GM21381 (cell line): ENCODE data around the gene FAM110D.
A peak's percentile ranks its signal among the peaks of the same experiment; 100 is the strongest.

ENCODE experiments used
- ATAC-seq: cut with Tn5 transposase; IDR thresholded peaks from one replicate; pipeline ENCODE4 v1.9.1; 2021; ENCODE audit warnings: mild to moderate bottlenecking, moderate library complexity; ENCODE audit not compliant: unreplicated experiment

Gene FAM110D

DNA sequence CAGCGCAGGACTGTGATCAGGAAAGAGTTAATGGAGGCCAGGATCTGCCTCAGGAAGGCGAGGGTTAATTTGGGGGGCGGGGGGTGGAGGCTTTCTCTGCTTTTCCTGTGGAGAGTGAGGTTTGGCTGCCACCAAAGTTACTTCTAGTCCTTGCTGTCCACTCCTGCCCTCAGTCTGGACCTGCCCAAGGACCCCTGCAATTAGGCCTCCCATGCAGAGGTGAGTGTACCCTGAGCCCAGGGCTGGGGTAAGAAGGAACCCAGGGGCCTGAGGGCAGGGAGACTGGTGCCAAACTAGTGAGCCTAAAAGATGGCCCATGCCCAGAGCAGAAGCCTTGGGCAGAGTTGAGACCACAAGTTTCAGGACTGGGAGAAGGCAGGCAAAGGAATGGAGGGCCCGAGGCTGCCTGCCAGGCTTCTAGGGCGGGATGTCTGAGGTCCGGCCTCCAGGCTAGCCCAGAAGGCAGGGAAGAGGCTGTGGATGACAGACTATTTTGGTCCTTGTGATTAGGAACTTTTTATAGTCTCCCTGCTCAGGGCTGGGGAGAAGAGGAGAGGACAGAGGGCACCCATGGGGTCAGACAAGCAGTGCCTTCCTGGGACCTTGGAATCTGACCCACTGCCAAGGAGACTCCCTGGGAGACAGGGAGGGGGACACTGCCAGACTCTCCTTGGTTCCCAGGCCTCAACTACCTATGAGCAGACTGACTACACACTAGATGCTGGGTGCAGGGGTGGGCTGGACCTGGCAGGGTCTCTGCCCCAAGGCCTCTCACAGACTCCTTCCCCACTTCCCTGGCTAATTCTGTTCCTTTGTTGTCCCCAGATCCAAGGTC lies at the start of gene FAM110D:
Gene FAM110D (plus strand): TSS at position 172 of the 835 bp plus-strand sequence. CDS start 2,213 bp downstream, outside the sequence.
- ATAC-seq, result no peak

DNA sequence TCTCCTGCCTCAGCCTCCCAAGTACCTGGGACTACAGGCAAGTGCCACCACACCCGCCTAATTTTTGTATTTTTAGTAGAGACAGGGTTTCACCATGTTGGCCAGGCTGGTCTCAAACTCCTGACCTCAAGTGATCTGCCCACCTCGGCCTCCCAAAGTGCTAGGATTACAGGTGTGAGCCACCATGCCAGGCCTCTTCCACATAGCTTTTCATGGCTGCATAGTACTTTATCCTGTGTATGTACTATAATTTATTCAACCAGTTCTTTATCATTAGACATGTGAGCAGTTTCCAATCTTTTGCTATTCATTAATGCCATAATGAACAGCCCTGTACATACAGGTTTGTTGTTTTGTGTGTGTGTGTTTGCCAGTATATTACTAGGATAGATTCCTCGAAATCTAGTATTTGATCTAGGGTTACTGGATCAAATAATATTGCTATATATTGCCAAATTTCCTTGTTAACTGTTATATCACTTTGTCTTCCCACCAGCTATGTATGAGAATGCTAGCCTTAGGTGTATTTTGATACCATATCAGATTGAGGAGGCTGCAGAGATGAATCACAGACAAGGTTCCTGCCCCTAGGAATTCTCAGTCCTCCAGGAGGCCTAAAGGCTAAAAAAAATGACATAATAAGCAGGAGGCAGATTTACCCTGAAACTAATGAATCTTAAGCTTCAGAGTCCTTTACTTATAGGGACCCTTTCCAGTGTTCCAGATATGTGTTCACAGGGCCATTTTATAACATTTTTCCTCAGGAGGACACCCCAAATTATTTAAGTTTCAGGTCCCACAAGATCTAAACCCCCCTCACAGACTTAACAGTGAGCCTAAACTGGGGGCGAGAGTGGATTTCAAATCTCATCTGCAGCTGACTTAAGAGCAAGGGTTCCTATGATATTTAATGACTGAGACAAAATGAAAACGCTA lies 49.4 kb upstream of the FAM110D start:
- ATAC-seq, result no peak

DNA sequence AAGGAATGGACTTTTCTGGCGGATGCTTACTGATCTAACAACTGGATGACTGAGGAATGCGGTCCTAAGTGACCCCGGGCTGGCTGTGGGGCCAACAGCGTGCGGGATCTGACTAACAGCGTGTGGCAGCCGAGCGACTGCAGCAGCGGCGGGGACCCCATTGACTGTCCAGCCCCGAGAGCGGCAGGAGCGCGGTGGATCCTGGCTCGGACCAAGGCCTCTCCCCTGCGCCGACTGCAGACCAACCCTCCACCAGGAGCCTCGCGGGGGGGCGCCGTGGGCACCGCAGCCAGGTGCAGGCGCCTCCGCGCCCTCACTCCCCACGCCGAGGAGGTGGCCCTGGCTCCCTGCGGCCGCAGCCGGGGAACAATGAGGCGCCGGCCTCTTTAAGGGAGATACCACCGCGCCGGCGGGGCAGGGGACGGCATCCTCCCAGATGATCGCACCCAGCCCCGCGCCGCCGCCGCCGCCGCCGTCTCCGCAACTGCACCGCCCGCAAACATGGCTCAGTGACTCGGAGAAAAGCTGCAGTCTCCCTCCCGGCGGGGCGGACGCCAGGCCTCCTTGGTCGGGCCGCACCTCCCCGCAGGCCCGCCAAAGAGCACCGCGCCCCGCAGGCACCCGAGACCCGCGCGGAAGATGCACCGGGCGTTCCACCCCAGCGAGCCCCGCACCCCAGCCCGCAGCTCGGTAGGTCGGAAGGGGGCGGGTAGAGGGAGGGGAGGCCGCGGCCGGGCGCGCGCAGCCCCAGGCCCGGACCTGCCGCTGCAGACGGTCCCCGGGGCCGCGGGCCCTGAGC lies 47.9 kb upstream of the FAM110D start:
- peak; percentile 40 for ATAC-seq

DNA sequence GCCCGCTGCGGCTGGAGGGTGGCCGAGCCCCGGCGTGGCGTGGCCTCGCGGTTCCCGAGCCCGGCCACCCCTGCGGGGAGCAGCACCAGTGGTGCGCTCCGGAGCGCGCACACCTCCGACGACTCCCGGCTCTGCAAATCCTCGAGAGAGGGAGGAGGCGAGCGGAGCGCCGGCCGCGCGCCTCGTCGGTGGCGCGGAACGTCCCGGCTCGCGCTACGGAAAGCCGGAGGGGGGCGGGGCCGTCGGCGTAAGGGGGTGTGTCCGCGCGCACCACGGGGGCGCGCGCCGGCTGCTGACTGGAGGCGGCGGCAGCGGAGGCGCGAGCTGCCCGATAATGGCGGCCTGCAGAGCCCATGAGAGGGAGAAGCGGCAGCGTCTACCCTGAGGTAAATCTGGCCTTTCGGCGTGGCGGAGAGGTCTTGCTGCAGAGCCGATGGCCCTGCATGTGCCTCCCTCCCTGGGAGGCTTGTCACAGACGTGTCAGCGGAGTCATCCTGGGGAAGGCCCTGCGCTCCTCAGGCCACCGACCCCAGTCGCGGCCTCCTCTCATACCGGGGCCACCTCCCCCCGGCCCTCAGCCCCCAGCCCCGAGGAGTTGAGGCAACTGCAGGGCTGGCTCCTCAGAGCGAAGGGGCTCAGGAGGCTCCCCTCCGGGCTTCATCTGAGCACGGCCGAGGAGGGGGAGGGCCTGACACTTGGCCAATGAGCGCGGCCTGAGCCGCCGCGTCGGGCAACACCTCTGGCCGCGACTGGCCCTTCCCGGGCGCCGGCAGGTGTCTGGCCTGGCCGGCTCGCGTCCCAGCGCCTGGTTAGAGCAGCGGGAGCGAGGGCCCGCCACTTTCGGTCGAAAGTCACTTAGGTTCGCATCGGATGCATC lies 47.1 kb upstream of the FAM110D start, which contains the start of gene PDIK1L:
Gene PDIK1L (plus strand): TSS at position 295 of the 877 bp plus-strand sequence. CDS start 2,485 bp downstream, outside the sequence.
- peak; percentile 78 for ATAC-seq

DNA sequence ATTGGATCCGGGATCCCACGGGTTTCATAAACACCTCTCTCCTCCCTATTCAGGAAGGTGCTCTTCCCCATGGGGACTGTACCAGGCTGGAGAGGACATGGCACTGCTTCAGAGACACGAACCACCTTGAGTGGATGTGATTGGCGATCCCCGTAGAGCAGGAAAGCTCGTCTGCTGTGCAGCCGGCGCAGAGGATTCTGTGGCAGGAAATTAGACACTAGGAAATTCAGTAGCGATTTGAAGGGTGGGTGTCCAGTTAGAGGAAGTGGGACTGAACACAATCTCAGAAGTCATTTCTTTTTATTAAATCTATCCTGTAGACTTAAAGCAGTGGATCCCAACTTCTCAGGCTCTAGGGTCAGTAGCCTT lies 46.5 kb upstream of the FAM110D start:
- ATAC-seq, result peak; percentile 2

DNA sequence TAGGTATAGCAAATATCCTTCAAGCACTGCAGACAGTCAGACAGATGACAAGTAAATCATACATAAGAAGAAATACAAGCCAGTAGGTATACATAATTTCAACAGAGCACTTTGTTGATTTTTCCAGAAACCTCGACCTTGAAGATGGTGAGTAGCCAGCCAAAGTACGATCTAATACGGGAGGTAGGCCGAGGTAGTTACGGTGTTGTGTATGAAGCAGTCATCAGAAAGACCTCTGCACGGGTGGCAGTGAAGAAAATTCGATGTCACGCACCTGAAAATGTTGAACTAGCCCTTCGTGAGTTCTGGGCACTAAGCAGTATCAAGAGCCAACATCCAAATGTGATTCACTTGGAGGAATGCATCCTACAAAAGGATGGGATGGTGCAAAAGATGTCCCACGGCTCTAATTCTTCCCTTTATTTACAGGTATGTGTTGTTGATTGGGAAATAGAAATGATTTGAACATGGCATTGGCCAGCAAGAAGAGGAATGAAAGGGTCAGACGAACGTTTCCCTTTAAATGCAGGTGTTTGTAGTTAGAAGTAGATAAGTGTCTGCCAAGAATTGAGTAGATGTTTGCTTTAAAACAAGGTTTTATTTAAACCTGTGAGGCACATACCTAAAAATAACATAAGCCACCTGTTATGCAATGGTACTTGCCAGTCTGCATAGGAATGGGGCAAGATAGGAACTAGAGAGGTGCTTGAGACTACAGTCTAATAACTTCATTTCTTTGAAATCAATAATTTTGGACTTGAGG lies 44.5 kb upstream of the FAM110D start:
- no peak for ATAC-seq

- ATAC-seq, result no peak
These were observed 38.8 kb upstream of the FAM110D start for GRCh38 chr1:26119892-26120608.

GRCh38 chr1:26121854-26122773 lies 36.8 kb upstream of the FAM110D start:
- no peak for ATAC-seq

- no peak for ATAC-seq
These were observed 35.6 kb upstream of the FAM110D start for GRCh38 chr1:26122988-26123973.

DNA sequence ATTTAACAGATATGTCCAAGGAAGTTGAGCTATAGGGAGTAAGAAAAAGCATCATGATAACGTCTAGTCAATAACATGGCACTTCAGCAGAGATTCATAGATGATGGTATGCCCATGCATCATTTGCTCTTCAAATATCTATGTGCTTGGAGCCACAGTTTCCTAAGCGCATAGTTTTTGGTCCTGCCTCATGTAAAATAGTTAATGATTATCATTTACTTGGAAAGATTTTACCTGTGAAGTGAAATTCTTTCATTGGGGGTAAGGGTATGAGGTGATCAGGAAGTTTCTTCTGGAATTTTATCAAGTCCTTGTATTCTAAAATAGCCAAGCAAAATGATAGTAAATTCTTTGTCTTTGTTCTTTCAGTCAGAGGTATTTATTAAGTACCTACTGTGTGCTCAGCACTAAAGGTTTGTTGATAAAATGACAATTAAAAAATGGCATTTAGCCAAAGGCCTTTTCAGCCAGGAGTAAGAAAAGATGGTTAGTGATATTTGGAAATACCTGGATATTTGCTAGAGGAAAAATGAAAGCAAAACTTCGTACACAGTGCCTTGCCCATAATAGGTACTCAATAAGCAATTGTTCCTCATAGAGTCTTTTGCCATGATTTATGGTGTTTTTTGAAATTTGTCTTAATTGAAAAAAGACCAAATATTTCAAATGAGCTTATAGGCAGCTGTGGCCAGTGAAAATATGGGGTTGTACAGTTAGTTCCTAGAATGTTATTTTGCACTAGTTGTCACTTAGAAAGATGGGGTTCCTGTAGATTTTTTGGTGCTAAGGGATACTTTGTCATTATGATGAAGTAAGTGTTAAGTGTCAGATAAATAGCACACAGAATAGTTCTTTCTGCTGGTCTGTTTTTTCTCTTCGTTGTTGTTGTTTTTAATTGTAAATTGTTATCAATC lies 34.2 kb upstream of the FAM110D start:
- no peak for ATAC-seq

GRCh38 chr1:26125382-26125781 lies 33.5 kb upstream of the FAM110D start:
- ATAC-seq, result no peak

DNA sequence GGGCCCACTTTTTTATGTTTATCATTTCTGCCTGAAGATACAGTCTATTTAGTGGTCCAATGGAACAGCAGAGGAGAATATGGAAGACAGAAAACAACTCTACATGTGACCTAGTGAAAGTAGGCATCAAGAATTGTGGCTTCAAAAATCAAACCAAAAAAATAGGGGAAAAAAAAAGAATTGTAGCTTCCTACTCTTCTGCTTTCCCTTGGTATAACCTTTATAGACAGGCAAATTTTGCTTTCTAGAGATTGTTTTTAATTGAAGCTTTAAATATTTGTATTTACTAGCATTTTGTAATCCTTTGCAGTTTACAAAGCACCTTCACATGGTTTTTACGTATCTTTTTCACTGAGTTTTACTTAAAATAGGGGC lies 32.9 kb upstream of the FAM110D start:
- no peak for ATAC-seq

- ATAC-seq, result peak; percentile 89
These were observed 32.4 kb upstream of the FAM110D start for GRCh38 chr1:26126321-26127084.
